Endothelial cell (in vitro differentiated cells): ENCODE data around the gene STAMBP. TPM values are rescaled to one million over a fixed set of nuclear protein-coding genes. Genes with fewer than 3 reads are reported as not detected.

Experiments
- DNase-seq: peaks from one replicate; pipeline ENCODE4 v3.0.0; 2021; ENCODE audit warnings: low spot score
- H3K27ac Mint-ChIP-seq: one replicate; pipeline ENCODE4 v1.8.0; 2021; ENCODE audit warnings: mixed read lengths, inconsistent platforms; ENCODE audit not compliant: unreplicated experiment
- H3K27me3 Mint-ChIP-seq: one replicate; pipeline ENCODE4 v1.8.0; 2021; ENCODE audit warnings: mild to moderate bottlenecking, moderate library complexity, mixed read lengths, inconsistent platforms; ENCODE audit not compliant: unreplicated experiment
- H3K36me3 Mint-ChIP-seq: one replicate; pipeline ENCODE4 v1.8.0; 2021; ENCODE audit warnings: mild to moderate bottlenecking, low read depth, mixed read lengths, inconsistent platforms; ENCODE audit not compliant: unreplicated experiment
- H3K4me1 Mint-ChIP-seq: one replicate; pipeline ENCODE4 v1.8.0; 2021; ENCODE audit warnings: mild to moderate bottlenecking, mixed read lengths, inconsistent platforms; ENCODE audit not compliant: unreplicated experiment
- H3K4me3 Mint-ChIP-seq: one replicate; pipeline ENCODE4 v1.8.0; 2021; ENCODE audit warnings: mild to moderate bottlenecking, mixed read lengths, inconsistent platforms; ENCODE audit not compliant: unreplicated experiment
- H3K9me3 Mint-ChIP-seq: one replicate; pipeline ENCODE4 v1.8.0; 2021; ENCODE audit warnings: mixed read lengths, inconsistent platforms; ENCODE audit not compliant: unreplicated experiment
- total RNA-seq: library from RNA; stranded (reverse); fragmentation: NEBNext Ultra II Directional; extraction: Animal tissue kit (Norgen Biotek cat#: 25700); gene quantifications from one replicate; pipeline ENCODE4 v1.2.1, GENCODE V29; 2021; ENCODE audit not compliant: unreplicated experiment
- TF ChIP-seq, protein P1 (sequence below): fragments of 200-600 bp; sonication (generic); IDR thresholded peaks from one replicate; pipeline ENCODE4 v1.5.0; 2021; ENCODE audit warnings: antibody characterized with exemption; ENCODE audit not compliant: unreplicated experiment

Gene STAMBP
- total RNA-seq, 1 donor from 2014 or later = 29.2 TPM

DNA sequence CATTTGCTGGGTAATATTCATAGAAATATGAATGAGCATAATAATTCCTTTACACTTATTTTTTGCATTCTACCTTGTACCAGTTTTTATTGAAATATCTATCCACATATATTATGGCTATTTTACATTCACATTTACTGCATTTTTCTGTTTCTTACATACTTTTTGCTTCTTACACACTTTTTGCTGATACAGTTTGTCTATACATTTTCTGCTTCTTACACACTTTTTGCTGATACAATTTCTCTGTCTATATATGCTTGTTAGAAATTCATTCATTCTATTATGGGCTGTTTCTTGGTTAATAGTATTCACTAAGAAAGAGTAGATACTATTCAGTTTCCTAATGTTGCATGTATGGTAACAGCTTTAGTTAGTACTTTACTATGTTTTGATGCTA, 16.9 kb upstream of the STAMBP start:
- Mint-ChIP-seq H3K27ac (no peak overlapping the region), H3K27me3 (peaks cover 4% of the 10 kb centered on the region), H3K9me3 (no peaks in the 10 kb centered on the region), H3K36me3 (no peaks in the 10 kb centered on the region), H3K4me1 (no peaks in the 10 kb centered on the region), H3K4me3 (no peak overlapping the region)
- no peak for DNase-seq
- TF ChIP-seq, protein P1, sequence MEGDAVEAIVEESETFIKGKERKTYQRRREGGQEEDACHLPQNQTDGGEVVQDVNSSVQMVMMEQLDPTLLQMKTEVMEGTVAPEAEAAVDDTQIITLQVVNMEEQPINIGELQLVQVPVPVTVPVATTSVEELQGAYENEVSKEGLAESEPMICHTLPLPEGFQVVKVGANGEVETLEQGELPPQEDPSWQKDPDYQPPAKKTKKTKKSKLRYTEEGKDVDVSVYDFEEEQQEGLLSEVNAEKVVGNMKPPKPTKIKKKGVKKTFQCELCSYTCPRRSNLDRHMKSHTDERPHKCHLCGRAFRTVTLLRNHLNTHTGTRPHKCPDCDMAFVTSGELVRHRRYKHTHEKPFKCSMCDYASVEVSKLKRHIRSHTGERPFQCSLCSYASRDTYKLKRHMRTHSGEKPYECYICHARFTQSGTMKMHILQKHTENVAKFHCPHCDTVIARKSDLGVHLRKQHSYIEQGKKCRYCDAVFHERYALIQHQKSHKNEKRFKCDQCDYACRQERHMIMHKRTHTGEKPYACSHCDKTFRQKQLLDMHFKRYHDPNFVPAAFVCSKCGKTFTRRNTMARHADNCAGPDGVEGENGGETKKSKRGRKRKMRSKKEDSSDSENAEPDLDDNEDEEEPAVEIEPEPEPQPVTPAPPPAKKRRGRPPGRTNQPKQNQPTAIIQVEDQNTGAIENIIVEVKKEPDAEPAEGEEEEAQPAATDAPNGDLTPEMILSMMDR = no peak

DNA sequence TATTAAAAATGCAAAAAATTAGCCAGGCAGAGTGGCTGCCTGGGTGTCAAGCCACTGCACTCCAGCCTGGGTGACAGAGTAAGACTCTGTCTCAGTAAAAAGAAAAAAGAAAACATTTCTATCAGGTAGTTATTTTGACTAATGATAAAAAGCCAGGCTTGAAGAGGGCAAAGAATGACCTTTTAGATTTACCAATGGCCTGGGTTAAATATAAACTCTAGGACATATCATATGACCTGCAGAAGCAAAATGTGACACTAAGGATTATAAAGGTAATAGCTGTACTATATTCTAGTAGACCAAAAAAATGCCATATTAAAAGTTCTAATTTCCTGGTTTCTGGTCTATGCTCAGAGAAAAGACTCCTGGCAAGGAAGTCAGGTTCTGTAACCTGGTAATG, 16.1 kb upstream of the STAMBP start:
- TF ChIP-seq, protein P1 = no peak
- Mint-ChIP-seq H3K36me3 (no peaks in the 10 kb centered on the region), H3K4me3 (no peak overlapping the region), H3K27me3 (peaks cover 4% of the 10 kb centered on the region), H3K9me3 (no peaks in the 10 kb centered on the region), H3K4me1 (no peaks in the 10 kb centered on the region), H3K27ac (no peak overlapping the region)
- DNase-seq = no peak

DNA sequence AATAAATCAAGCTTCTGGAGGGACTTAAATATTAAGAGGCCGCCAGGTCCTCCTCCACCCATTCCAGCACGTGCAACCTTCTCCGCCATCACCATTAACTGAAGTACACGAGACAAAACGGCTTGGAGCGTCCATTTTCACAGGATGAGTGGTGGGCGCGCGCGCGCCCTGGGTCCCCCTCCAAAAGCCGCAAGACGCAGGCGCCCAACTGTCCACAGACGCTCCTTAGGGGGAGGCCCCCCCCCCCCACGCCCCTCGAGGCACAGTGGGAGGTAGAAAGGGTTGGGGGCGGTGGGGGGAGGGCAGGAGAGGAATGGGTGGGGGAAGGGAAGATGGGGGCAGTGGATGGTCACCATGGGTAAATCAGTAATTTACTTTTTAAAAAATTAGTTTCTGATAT, 10.5 kb upstream of the STAMBP start:
- TF ChIP-seq, protein P1 = no peak
- DNase-seq = no peak
- H3K36me3 Mint-ChIP-seq = no peaks in the 10 kb centered on the region
- H3K4me3 Mint-ChIP-seq = no peak overlapping the region
- no peak overlapping the region for H3K27ac Mint-ChIP-seq
- peaks cover 10% of the 10 kb centered on the region for H3K27me3 Mint-ChIP-seq
- peaks cover 16% of the 10 kb centered on the region for H3K4me1 Mint-ChIP-seq
- no peaks in the 10 kb centered on the region for H3K9me3 Mint-ChIP-seq

DNA sequence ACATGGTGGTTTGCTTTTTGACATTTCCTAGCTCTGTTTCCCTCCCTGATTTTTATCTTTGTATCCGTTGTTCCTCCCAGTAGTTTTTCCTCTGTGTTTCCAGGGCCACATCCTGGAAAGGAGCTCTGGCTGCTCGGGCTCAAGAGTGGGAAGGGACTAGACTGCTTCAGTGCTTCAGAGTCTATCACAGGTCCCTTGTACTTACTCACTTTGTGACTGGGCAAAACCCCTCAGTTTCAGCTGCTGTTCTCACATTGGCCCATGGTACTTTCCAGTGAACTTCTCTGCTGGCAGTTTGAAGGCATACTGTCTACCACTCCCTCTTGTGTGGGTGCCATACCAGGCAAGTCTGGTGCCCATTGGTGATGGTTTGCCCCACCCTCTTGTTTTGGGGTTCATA, 7.5 kb upstream of the STAMBP start:
- H3K4me3 Mint-ChIP-seq = no peak overlapping the region
- peaks cover 18% of the 10 kb centered on the region for H3K4me1 Mint-ChIP-seq
- peaks cover 6% of the 10 kb centered on the region for H3K27me3 Mint-ChIP-seq
- peak overlapping the region; percentile 85 for H3K27ac Mint-ChIP-seq
- H3K9me3 Mint-ChIP-seq = no peaks in the 10 kb centered on the region
- peak; percentile 9 for DNase-seq
- TF ChIP-seq, protein P1 = no peak
- no peaks in the 10 kb centered on the region for H3K36me3 Mint-ChIP-seq

DNA sequence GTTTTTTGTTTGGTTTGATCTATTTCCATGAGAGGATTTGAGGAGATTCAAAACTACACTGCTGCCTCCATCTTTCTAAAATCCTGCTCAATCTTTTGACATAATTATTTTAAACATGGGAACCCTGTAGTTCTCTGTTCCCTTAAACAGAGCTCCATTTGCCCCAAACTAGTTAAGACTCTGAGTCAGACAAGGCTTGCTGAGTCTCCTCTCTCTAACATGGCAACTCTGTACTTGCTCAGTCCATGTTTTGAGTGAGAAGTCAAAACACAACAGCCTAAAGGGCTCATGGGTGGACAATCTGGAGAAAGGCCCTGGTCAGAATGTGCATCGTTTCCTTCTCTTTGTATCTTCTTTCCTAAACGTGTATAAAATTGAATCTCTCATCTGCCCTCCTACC, 7.1 kb upstream of the STAMBP start:
- no peaks in the 10 kb centered on the region for H3K36me3 Mint-ChIP-seq
- H3K27ac Mint-ChIP-seq = no peak overlapping the region
- H3K4me1 Mint-ChIP-seq = peaks cover 18% of the 10 kb centered on the region
- no peak for DNase-seq
- no peaks in the 10 kb centered on the region for H3K9me3 Mint-ChIP-seq
- no peak overlapping the region for H3K4me3 Mint-ChIP-seq
- TF ChIP-seq, protein P1 = no peak
- H3K27me3 Mint-ChIP-seq = peaks cover 6% of the 10 kb centered on the region
